Mesenchymal stem cell (in vitro differentiated cells and primary cell): ENCODE results near the gene FRY.

Experiments
- DNase-seq: peaks from one replicate; pipeline ENCODE4 v3.0.0-alpha.2; 2013
- H2AFZ ChIP-seq: one replicate; pipeline ENCODE4 v1.6.1; 2013; ENCODE audit warnings: low read depth, mild to moderate bottlenecking, control low read depth, inconsistent platforms, low read length, moderate library complexity
- H2AK5ac ChIP-seq: 2 replicates; pipeline ENCODE4 v1.6.1; 2013; ENCODE audit warnings: low read length, moderate library complexity, mild to moderate bottlenecking, inconsistent platforms; ENCODE audit not compliant: severe bottlenecking
- H2BK120ac ChIP-seq: one replicate; pipeline ENCODE4 v1.6.1; 2013; ENCODE audit warnings: low read depth, mild to moderate bottlenecking, inconsistent platforms, low read length, moderate library complexity
- H2BK12ac ChIP-seq, 2 experiments: one replicate each; pipeline ENCODE4 v1.6.1; 2013; ENCODE audit warnings: inconsistent platforms in 2 of 2, low read length in 2 of 2, mild to moderate bottlenecking in 2 of 2, moderate library complexity in 2 of 2, control low read depth in 1 of 2
- H2BK15ac ChIP-seq: one replicate; pipeline ENCODE4 v1.6.1; 2013; ENCODE audit warnings: mild to moderate bottlenecking, low read depth, inconsistent platforms; ENCODE audit not compliant: poor library complexity, severe bottlenecking
- H2BK5ac ChIP-seq: 2 replicates; pipeline ENCODE4 v1.6.1; 2013; ENCODE audit warnings: low read depth, mild to moderate bottlenecking, low read length, control low read depth, inconsistent platforms; ENCODE audit not compliant: poor library complexity, severe bottlenecking
- H3K14ac ChIP-seq, 2 experiments: one replicate each; pipeline ENCODE4 v1.6.1; 2013; ENCODE audit warnings: inconsistent platforms in 2 of 2, low read length in 2 of 2, control low read depth in 1 of 2, mild to moderate bottlenecking in 1 of 2, moderate library complexity in 1 of 2
- H3K18ac ChIP-seq, 2 experiments: one replicate each; pipeline ENCODE4 v1.6.1; 2013; ENCODE audit warnings: inconsistent platforms in 2 of 2, low read length in 2 of 2, control low read depth in 1 of 2, low read depth in 1 of 2, mild to moderate bottlenecking in 1 of 2
- H3K23ac ChIP-seq, 2 experiments: one replicate each; pipeline ENCODE4 v1.6.1; 2013; ENCODE audit warnings: inconsistent platforms in 2 of 2, low read length in 2 of 2, mild to moderate bottlenecking in 2 of 2, moderate library complexity in 2 of 2, control low read depth in 1 of 2
- H3K27ac ChIP-seq: 2 replicates; pipeline ENCODE4 v1.5.1; 2013; ENCODE audit warnings: mild to moderate bottlenecking, moderate library complexity, low read length, control low read depth, inconsistent platforms; ENCODE audit not compliant: poor library complexity, severe bottlenecking
- H3K27me3 ChIP-seq, 2 experiments: 2 replicates each; pipeline versions ENCODE4 v1.6.1 to v1.7.0; 2013; ENCODE audit warnings: low read length in 2 of 2, mild to moderate bottlenecking in 2 of 2, moderate library complexity in 2 of 2, control low read depth in 1 of 2, inconsistent platforms in 1 of 2; ENCODE audit not compliant: control insufficient read depth in 1 of 2, insufficient read depth in 1 of 2
- H3K36me3 ChIP-seq, 2 experiments: 2 replicates each; pipeline versions ENCODE4 v1.6.1 to v1.7.0; 2013; ENCODE audit warnings: low read length in 2 of 2, control low read depth in 1 of 2, inconsistent platforms in 1 of 2, low read depth in 1 of 2, mild to moderate bottlenecking in 1 of 2; ENCODE audit not compliant: insufficient read depth in 2 of 2, control insufficient read depth in 1 of 2
- H3K4ac ChIP-seq, 2 experiments: one replicate each; pipeline ENCODE4 v1.6.1; 2013; ENCODE audit warnings: inconsistent platforms in 2 of 2, low read length in 2 of 2, mild to moderate bottlenecking in 2 of 2, moderate library complexity in 2 of 2, control low read depth in 1 of 2, low read depth in 1 of 2
- H3K4me1 ChIP-seq: 2 replicates; pipeline ENCODE4 v1.6.1; 2013; ENCODE audit warnings: low read depth, low read length, control low read depth; ENCODE audit not compliant: control insufficient read depth, insufficient read depth
- H3K4me2 ChIP-seq: 2 replicates; pipeline ENCODE4 v1.6.1; 2013; ENCODE audit warnings: low read length, mild to moderate bottlenecking, inconsistent platforms; ENCODE audit not compliant: poor library complexity, severe bottlenecking
- H3K4me3 ChIP-seq, 2 experiments: 2 replicates each; pipeline versions ENCODE4 v1.5.1 to v1.7.0; 2013; ENCODE audit warnings: low read length in 2 of 2, mild to moderate bottlenecking in 2 of 2, control low read depth in 1 of 2, low read depth in 1 of 2; ENCODE audit not compliant: insufficient read depth in 1 of 2
- H3K79me1 ChIP-seq: replicated peaks from 2 replicates; pipeline ENCODE4 v1.6.1; 2013; ENCODE audit warnings: mild to moderate bottlenecking, control low read depth, low read length, inconsistent platforms; ENCODE audit not compliant: poor library complexity, severe bottlenecking
- H3K9ac ChIP-seq: 2 replicates; pipeline ENCODE4 v1.7.0; 2013; ENCODE audit warnings: mild to moderate bottlenecking, low read length, moderate library complexity
- H3K9me3 ChIP-seq: 2 replicates; pipeline ENCODE4 v1.7.0; 2013; ENCODE audit warnings: mild to moderate bottlenecking, low read length; ENCODE audit not compliant: control insufficient read depth
- H4K8ac ChIP-seq: one replicate; pipeline ENCODE4 v1.6.1; 2013; ENCODE audit warnings: inconsistent platforms, mild to moderate bottlenecking, low read length, moderate library complexity
- H4K91ac ChIP-seq: one replicate; pipeline ENCODE4 v1.6.1; 2013; ENCODE audit warnings: mild to moderate bottlenecking, low read length, inconsistent platforms
- WGBS: methylation state at CpG from one replicate; pipeline ENCODE4 v1.1.7; 2013; ENCODE audit warnings: mixed read lengths; 5-methylcytosine and 5-hydroxymethylcytosine counted together

FRY gene

DNA sequence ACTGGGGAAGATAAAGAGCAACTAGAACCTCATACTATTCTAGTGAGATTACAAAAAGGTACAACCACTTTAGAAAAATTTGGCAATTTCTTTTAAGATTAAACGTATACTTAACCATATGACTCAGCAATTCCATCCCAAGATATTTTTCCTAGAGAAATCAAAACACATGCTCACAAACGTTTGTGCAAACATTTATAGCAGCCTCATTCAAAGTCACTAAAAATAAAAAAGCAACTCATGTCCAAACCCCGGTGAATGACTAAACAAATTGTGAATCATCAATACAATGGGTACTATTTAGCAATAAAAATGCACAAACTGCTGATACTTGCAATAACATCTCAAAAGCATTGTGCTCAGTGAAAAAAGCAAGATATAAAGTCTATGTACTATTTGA lies 121.5 kb downstream of the FRY start:
- Histone ChIP-seq H3K9ac (peak overlapping the region; percentile 81), H2BK120ac (no peak overlapping the region), H3K14ac (no peak overlapping the region), H3K36me3 (no peaks in the 10 kb centered on the region), H3K23ac (no peak overlapping the region), H3K27me3 (no peaks in the 10 kb centered on the region), H4K8ac (no peak overlapping the region), H2AK5ac (no peak overlapping the region), H3K9me3 (no peaks in the 10 kb centered on the region), H2BK12ac (no peak overlapping the region), H3K79me1 (no peaks in the 10 kb centered on the region), H3K4ac (no peak overlapping the region), H2BK5ac (no peak overlapping the region), H4K91ac (no peak overlapping the region), H3K27ac (no peak overlapping the region), H3K4me2 (no peak overlapping the region), H3K4me3 (no peak overlapping the region), H2BK15ac (no peak overlapping the region), H3K4me1 (no peaks in the 10 kb centered on the region), H2AFZ (no peak overlapping the region), H3K18ac (no peak overlapping the region)
- 16% methylated on average over 2 of the region's 3 CpGs for WGBS
- DNase-seq: peak; percentile 47

DNA sequence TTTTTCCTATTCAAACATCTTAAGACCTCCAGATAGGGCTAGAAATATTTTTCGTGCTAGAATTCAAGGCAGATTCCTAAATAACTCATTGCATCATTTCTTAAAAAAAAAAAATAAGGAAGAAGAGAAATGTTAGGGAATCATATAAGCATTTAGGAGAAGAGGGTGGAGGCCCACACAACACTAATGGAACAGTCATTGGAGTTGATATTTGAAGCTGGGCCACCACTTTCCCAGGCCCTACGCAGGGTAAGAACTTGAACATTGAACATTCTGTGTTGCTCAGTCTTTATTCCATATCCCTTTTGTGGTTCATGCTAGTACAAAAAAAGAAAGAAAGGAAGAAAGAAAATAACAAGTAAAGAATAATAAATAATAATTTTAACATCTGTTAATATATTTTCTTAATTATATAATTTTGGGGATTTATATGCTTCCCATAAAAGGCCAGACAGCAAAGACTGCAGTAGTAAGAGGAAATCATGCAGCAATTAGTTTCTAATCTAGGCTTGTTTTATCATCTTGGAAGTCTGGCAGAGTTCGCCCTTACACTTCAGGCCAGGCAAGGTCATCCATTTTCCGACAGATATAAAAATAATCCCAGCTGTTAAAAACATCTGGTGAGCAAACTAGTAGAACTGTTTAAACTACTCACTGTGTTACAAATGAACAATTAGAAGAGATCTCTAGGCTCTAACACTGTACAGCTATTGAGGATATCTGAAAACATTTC lies 127.7 kb downstream of the FRY start:
- no peak overlapping the region for H3K18ac ChIP-seq
- H3K4ac ChIP-seq: no peak overlapping the region
- peak overlapping the region; percentile 14 for H3K9ac ChIP-seq
- H2AK5ac ChIP-seq: no peak overlapping the region
- WGBS: 70% methylated on average over 2 of the region's 4 CpGs
- no peak overlapping the region for H3K27ac ChIP-seq
- H4K91ac ChIP-seq: no peak overlapping the region
- no peaks in the 10 kb centered on the region for H3K27me3 ChIP-seq
- no peak overlapping the region for H2BK15ac ChIP-seq
- H3K14ac ChIP-seq: no peak overlapping the region
- H3K9me3 ChIP-seq: no peaks in the 10 kb centered on the region
- no peak for DNase-seq
- H2AFZ ChIP-seq: no peak overlapping the region
- H3K79me1 ChIP-seq: no peaks in the 10 kb centered on the region
- H4K8ac ChIP-seq: no peak overlapping the region
- no peak overlapping the region for H2BK120ac ChIP-seq
- no peaks in the 10 kb centered on the region for H3K4me1 ChIP-seq
- no peak overlapping the region for H2BK5ac ChIP-seq
- peaks cover 0 to 4% of the 10 kb centered on the region in 2 experiments for H3K36me3 ChIP-seq
- H3K23ac ChIP-seq: no peak overlapping the region
- H3K4me3 ChIP-seq: no peak overlapping the region
- H3K4me2 ChIP-seq: no peak overlapping the region
- H2BK12ac ChIP-seq: no peak overlapping the region

- no peak overlapping the region for H2AK5ac ChIP-seq
- H3K14ac ChIP-seq: no peak overlapping the region
- no peak overlapping the region for H3K23ac ChIP-seq
- no peak overlapping the region for H2AFZ ChIP-seq
- H2BK5ac ChIP-seq: no peak overlapping the region
- H3K4me2 ChIP-seq: no peak overlapping the region
- no peaks in the 10 kb centered on the region for H3K79me1 ChIP-seq
- peaks cover 2% of the 10 kb centered on the region for H3K4me1 ChIP-seq
- DNase-seq: no peak
- no peak overlapping the region for H3K4me3 ChIP-seq
- 96% methylated on average over 5 of the region's 5 CpGs for WGBS
- no peak overlapping the region for H2BK120ac ChIP-seq
- no peak overlapping the region for H3K27ac ChIP-seq
- H4K8ac ChIP-seq: peak overlapping the region; percentile 45
- H3K4ac ChIP-seq: no peak overlapping the region
- H3K9ac ChIP-seq: no peak overlapping the region
- no peak overlapping the region for H2BK12ac ChIP-seq
- no peak overlapping the region for H3K18ac ChIP-seq
- no peaks in the 10 kb centered on the region for H3K9me3 ChIP-seq
- H2BK15ac ChIP-seq: no peak overlapping the region
- no peak overlapping the region for H4K91ac ChIP-seq
- H3K36me3 ChIP-seq: peaks cover 0 to 4% of the 10 kb centered on the region in 2 experiments
- no peaks in the 10 kb centered on the region for H3K27me3 ChIP-seq
Measured at GRCh38 chr13:32162395-32163005, 130.9 kb downstream of the FRY start.

DNA sequence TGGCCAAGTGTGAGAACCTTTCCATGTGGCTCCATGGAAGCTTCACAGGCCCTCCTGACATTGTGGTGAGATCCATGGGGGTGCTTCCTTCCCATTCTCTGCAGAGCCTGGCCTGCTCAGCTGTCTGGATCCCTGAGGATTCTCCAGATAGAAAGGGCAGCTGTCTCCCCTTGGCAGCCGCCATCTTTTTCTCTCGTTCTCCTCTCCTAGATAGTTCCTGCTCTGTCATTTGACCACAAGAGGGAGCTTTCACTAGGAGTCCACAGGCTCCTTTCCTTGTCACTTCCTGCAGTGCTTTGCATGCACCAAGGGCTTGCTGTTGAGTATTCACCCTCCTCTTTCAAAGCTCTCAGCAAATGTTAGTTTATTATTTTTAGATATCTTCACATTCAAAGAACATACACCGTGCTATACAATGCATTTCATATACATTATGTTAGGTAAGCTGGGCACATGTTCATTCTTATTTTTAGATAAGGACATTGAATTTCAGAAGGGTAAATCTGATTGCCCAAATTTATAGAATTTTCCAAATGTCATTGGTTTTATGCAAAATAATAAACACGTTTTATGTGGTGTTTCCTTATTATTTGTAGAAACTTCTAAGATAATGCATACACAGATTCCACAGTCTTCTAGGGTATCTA lies 133.2 kb downstream of the FRY start:
- DNase-seq: peak; percentile 76
- H3K27ac ChIP-seq: no peak overlapping the region
- H3K4me1 ChIP-seq: peaks cover 4% of the 10 kb centered on the region
- H3K79me1 ChIP-seq: no peaks in the 10 kb centered on the region
- no peak overlapping the region for H2BK15ac ChIP-seq
- peaks cover 0 to 4% of the 10 kb centered on the region in 2 experiments for H3K36me3 ChIP-seq
- peak overlapping the region in 1 of 2 experiments; percentile 92 for H2BK12ac ChIP-seq
- H3K18ac ChIP-seq: peak overlapping the region; percentile 58 to 63
- 25% methylated on average over 2 of the region's 4 CpGs for WGBS
- H4K91ac ChIP-seq: peak overlapping the region; percentile 92
- H2BK120ac ChIP-seq: peak overlapping the region; percentile 65
- no peak overlapping the region for H3K23ac ChIP-seq
- H3K4ac ChIP-seq: peak overlapping the region; percentile 47 to 54
- H2AFZ ChIP-seq: peak overlapping the region; percentile 54
- H3K14ac ChIP-seq: no peak overlapping the region
- H2AK5ac ChIP-seq: no peak overlapping the region
- H2BK5ac ChIP-seq: no peak overlapping the region
- H3K9me3 ChIP-seq: no peaks in the 10 kb centered on the region
- no peak overlapping the region for H3K4me3 ChIP-seq
- no peak overlapping the region for H3K4me2 ChIP-seq
- no peaks in the 10 kb centered on the region for H3K27me3 ChIP-seq
- peak overlapping the region; percentile 97 for H4K8ac ChIP-seq
- no peak overlapping the region for H3K9ac ChIP-seq
